ENCODE results near the gene THBD. TPM values are rescaled to one million over a fixed set of nuclear protein-coding genes. Genes with fewer than 3 reads are reported as not detected.

THBD gene
- polyA plus RNA-seq, 1 experiment, result 0.04 TPM

- ChIA-PET CTCF (no interaction called here), POLR2A (no interaction called here)
- DNase-seq (ENCODE audit: low read depth), result no peak
- no peak for TF ChIP-seq CTCF (IDR thresholded peaks at IDR 0.05; ENCODE audit: insufficient read depth, low read depth, low read length)
- Histone ChIP-seq H3K4me3 (ENCODE audit: low read depth, low read length) (no peak overlapping the region), H3K36me3 (ENCODE audit: control insufficient read depth, insufficient read depth, low read length) (no peaks in the 10 kb centered on the region), H3K27me3 (ENCODE audit: control insufficient read depth, insufficient read depth, low read length) (no peaks in the 10 kb centered on the region)
These were observed 25.8 kb downstream of the THBD start for GRCh38 chr20:23023621-23024177.

GRCh38 chr20:23022849-23023248 lies 26.6 kb downstream of the THBD start:
- ChIA-PET POLR2A (no interaction called here), CTCF (interaction anchor here (0.6 kb wide), 1 partner anchor 16 kb away, joined by 3 read pairs; no protein-coding TSS in a partner anchor)
- H3K4me3 ChIP-seq (ENCODE audit: low read depth, low read length), result no peak overlapping the region
- no peaks in the 10 kb centered on the region for H3K27me3 ChIP-seq (ENCODE audit: control insufficient read depth, insufficient read depth, low read length)
- DNase-seq (ENCODE audit: low read depth), result no peak
- no peaks in the 10 kb centered on the region for H3K36me3 ChIP-seq (ENCODE audit: control insufficient read depth, insufficient read depth, low read length)
- no peak for TF ChIP-seq CTCF (IDR thresholded peaks at IDR 0.05; ENCODE audit: insufficient read depth, low read depth, low read length)

- Histone ChIP-seq H3K27me3 (ENCODE audit: control insufficient read depth, insufficient read depth, low read length) (no peaks in the 10 kb centered on the region), H3K36me3 (ENCODE audit: control insufficient read depth, insufficient read depth, low read length) (no peaks in the 10 kb centered on the region), H3K4me3 (ENCODE audit: low read depth, low read length) (no peak overlapping the region)
- CTCF ChIA-PET, result no interaction called here
- no peak for TF ChIP-seq CTCF (IDR thresholded peaks at IDR 0.05; ENCODE audit: insufficient read depth, low read depth, low read length)
- DNase-seq (ENCODE audit: low read depth), result no peak
- POLR2A ChIA-PET, result no interaction called here
These were observed 27.5 kb downstream of the THBD start for GRCh38 chr20:23021951-23022350.

GRCh38 chr20:23021541-23021940 lies 27.9 kb downstream of the THBD start:
- Histone ChIP-seq H3K36me3 (ENCODE audit: control insufficient read depth, insufficient read depth, low read length) (no peaks in the 10 kb centered on the region), H3K27me3 (ENCODE audit: control insufficient read depth, insufficient read depth, low read length) (no peaks in the 10 kb centered on the region), H3K4me3 (ENCODE audit: low read depth, low read length) (no peak overlapping the region)
- DNase-seq (ENCODE audit: low read depth), result no peak
- ChIA-PET CTCF (no interaction called here), POLR2A (no interaction called here)
- TF ChIP-seq CTCF (IDR thresholded peaks at IDR 0.05; ENCODE audit: insufficient read depth, low read depth, low read length), result no peak

GRCh38 chr20:23020230-23021018 lies 29.0 kb downstream of the THBD start:
- POLR2A ChIA-PET, result no interaction called here
- TF ChIP-seq CTCF (IDR thresholded peaks at IDR 0.05; ENCODE audit: insufficient read depth, low read depth, low read length), result no peak
- Histone ChIP-seq H3K36me3 (ENCODE audit: control insufficient read depth, insufficient read depth, low read length) (no peaks in the 10 kb centered on the region), H3K4me3 (ENCODE audit: low read depth, low read length) (no peak overlapping the region), H3K27me3 (ENCODE audit: control insufficient read depth, insufficient read depth, low read length) (no peaks in the 10 kb centered on the region)
- CTCF ChIA-PET, result no interaction called here
- DNase-seq (ENCODE audit: low read depth), result no peak
